ENCODE results near the gene KRT82.

- no peak for TF ChIP-seq POLR2A (IDR thresholded peaks at IDR 0.05)
- TF ChIP-seq EP300 (IDR thresholded peaks at IDR 0.05): no peak
These were observed 28.9 kb downstream of the KRT82 start for GRCh38 chr12:52377266-52377665.

All from suprapubic skin (tissue), 2 donors.